Measurements from ENCODE around the gene GNAT1.

GNAT1 gene

DNA sequence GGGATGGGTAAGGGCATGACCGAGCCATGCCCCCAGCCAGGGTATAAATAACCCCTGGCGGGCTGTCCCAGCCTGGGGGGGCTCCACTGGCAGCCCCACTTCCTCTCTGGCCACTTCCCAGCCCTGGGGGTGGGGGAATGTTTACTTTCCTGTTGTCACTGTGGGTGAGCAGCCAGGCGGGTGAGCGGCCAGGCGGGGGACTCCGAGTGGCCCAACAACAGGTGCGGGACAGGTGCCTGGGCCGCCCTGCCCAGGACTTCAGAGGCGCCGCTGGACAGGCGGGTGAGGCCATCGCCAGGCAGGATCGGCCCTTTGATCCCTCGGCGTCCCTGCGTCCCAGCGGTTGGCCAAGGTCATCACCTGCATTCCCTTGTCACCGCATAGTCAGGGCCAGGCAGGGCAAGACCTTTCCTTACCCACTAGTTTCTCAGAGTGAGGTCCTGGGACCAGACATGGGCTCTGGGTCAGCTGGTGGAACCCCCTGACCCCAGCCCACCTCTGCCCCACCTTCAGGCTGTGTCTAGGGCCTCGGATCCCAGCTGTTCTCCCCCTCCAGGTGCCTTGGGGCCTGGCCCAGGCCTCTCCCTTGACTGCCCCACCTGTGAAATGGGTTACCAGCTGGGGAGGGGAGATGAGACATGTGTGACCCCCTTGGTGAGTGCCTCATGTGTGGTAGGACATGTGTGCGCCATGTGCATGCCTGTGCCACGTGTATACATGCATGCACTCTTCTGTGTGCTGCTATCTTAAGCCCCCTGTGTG, 19.7 kb upstream of the GNAT1 start:
- no peak for DNase-seq (ENCODE audit: low read depth)
- H3K4me3 ChIP-seq (ENCODE audit: low read depth, low read length) = no peak overlapping the region
- TF ChIP-seq, protein P1, sequence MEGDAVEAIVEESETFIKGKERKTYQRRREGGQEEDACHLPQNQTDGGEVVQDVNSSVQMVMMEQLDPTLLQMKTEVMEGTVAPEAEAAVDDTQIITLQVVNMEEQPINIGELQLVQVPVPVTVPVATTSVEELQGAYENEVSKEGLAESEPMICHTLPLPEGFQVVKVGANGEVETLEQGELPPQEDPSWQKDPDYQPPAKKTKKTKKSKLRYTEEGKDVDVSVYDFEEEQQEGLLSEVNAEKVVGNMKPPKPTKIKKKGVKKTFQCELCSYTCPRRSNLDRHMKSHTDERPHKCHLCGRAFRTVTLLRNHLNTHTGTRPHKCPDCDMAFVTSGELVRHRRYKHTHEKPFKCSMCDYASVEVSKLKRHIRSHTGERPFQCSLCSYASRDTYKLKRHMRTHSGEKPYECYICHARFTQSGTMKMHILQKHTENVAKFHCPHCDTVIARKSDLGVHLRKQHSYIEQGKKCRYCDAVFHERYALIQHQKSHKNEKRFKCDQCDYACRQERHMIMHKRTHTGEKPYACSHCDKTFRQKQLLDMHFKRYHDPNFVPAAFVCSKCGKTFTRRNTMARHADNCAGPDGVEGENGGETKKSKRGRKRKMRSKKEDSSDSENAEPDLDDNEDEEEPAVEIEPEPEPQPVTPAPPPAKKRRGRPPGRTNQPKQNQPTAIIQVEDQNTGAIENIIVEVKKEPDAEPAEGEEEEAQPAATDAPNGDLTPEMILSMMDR (conservative IDR thresholded peaks at IDR 0.05; ENCODE audit: low read depth, low read length) = no peak

DNA sequence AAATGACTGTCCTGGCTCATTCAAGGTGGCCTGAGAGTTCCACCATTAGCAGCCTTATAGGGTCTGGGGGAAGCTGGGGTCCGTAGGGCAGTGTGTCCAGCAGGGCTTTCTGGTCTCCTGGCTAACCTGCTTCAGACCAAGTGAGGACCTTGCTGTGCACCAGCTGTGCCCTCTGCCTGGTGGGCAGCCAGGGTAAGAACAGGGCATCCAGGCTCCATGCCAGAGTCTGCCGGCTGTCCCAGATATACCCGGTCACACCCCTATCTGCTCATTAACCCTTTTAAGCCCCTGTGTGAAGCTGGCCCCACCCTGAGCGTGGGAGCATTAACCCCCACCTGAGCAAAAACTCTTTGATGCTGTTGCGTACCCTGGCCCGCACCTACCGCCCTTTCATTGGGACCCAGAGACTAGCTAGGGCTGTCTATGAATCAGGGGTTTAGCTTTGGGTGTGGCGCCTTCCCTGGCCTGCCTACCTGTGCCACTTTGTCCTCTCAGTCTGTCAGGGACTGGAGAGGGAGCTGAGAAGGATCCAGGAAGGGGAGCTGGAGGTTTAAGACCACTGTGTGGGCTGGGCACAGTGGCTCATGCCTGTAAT, 18.7 kb upstream of the GNAT1 start:
- no peak for DNase-seq (ENCODE audit: low read depth)

DNA sequence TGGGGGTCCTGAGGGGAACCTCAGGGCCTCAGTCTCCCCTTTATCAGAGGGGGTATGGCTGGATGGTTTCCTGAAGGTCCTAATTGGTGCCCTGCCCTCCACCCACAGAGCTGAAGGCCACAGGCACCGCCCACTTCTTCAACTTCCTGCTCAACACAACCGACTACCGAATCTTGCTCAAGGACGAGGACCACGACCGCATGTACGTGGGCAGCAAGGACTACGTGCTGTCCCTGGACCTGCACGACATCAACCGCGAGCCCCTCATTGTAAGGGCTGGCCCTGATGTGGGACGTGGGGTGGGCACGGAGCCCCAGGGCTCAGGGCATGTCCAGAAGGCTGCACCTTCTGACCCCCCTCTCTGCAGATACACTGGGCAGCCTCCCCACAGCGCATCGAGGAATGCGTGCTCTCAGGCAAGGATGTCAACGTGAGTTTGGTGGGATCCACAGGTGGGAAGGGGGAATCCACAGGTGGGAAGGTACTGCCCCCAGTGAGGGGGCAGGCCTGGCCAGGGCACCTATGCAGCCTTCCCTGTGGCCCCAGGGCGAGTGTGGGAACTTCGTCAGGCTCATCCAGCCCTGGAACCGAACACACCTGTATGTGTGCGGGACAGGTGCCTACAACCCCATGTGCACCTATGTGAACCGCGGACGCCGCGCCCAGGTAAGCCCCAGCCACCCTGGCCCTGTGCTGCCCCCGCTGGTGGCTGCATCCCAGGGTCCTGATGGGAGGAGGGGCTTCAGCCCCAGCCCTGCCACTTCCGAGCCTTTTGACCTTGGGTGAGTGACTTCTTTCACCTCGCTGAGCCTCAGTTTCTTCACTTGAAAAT, 17.5 kb upstream of the GNAT1 start:
- TF ChIP-seq, protein P1 (conservative IDR thresholded peaks at IDR 0.05; ENCODE audit: low read depth, low read length) = no peak
- DNase-seq (ENCODE audit: low read depth) = no peak
- no peak overlapping the region for H3K4me3 ChIP-seq (ENCODE audit: low read depth, low read length)

More for the DNA sequence above, 18.7 kb upstream of the GNAT1 start:
- no peak overlapping the region for H3K4me3 ChIP-seq (ENCODE audit: low read depth, low read length)
- TF ChIP-seq, protein P1 (conservative IDR thresholded peaks at IDR 0.05; ENCODE audit: low read depth, low read length) = no peak

DNA sequence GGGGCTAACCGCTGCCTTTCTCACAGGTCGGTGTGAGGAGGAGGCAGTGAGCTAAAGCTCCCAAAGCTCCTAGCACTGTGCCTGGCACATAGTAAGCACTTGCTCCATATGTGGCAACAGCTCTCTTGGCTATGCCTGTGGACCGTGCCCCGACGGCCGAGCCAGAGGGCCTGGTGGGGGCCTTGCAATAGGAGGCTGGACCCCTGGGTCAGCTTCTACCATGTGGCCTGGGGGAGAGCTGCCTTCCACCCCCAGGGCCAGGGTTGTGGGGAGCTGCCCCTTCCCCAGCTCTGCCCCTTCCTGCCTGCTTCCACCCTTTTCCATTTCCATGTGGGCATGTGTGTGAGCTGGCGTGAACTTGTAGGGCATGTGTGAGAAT, 16.9 kb upstream of the GNAT1 start:
- DNase-seq (ENCODE audit: low read depth) = no peak

DNA sequence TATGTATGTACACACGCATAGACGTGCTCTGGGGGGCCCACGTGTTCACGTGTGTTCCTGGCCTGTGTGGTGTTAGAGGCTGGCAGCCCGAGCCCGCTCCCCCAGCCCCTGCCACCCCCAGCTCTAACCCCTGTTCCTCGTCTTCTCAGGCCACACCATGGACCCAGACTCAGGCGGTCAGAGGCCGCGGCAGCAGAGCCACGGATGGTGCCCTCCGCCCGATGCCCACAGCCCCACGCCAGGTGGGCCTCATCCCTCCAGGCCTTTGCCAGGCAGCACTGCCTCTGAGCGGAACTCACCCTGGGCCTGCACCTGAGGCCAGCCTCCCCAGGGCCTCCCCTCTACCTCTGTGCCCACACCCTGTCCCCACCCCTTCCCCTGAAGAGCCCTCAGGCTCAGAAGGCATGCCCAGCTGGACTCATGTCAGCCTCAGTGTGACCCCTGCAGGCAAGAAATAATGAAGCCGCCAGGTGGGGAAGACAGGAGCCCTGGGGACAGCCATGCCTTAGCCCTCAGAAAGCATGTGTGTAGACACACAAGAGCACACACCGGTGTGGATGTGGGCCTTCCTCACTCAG, 16.4 kb upstream of the GNAT1 start:
- no peak overlapping the region for H3K4me3 ChIP-seq (ENCODE audit: low read depth, low read length)
- TF ChIP-seq, protein P1 (conservative IDR thresholded peaks at IDR 0.05; ENCODE audit: low read depth, low read length) = no peak
- no peak for DNase-seq (ENCODE audit: low read depth)

More for the DNA sequence above, 16.9 kb upstream of the GNAT1 start:
- TF ChIP-seq, protein P1 (conservative IDR thresholded peaks at IDR 0.05; ENCODE audit: low read depth, low read length) = no peak
- no peak overlapping the region for H3K4me3 ChIP-seq (ENCODE audit: low read depth, low read length)

DNA sequence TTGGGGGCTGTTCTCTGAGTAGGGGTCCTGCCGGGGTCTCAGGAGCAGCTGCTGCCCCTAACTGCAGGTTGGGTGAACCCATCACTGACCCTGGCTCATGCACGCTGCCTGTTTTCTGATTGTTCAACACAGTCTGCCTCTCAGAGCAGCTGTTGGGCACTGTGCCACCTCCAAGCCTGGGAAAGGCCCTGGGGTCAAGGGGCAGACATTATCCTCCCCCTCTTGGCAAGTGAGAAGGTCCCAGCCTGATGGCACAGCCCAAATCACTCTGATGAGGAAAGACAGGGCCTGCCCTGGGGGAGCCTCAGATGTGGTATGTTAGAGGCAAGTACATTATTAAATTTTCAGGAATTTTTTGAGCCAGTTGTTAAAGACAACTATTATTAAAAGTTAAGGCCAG, 14.1 kb upstream of the GNAT1 start:
- no peak for DNase-seq (ENCODE audit: low read depth)
- H3K4me3 ChIP-seq (ENCODE audit: low read depth, low read length) = no peak overlapping the region
- TF ChIP-seq, protein P1 (conservative IDR thresholded peaks at IDR 0.05; ENCODE audit: low read depth, low read length) = no peak

Data from choroid plexus epithelial cell (primary cell).